HEK293 (cell line): ENCODE measurements around the gene ASIC3.

Experiments
- GLI4 ChIP-seq: fragments of 450-650 bp; formaldehyde crosslinking; IDR thresholded peaks from 2 replicates; pipeline ENCODE4 v1.5.1; 2016; ENCODE audit warnings: missing biosample characterization, missing genetic modification characterization
- HOXA7 ChIP-seq: sonication (generic); formaldehyde crosslinking; IDR thresholded peaks from 2 replicates; pipeline ENCODE4 v1.8.1; 2022; ENCODE audit warnings: missing genetic modification reagents, borderline replicate concordance
- ZBTB1 ChIP-seq: fragments of 450-650 bp; formaldehyde crosslinking; IDR thresholded peaks from 2 replicates; pipeline ENCODE4 v1.5.1; 2016; ENCODE audit warnings: missing biosample characterization, missing genetic modification characterization
- ZFP41 ChIP-seq: fragments of 450-650 bp; formaldehyde crosslinking; IDR thresholded peaks from 2 replicates; pipeline ENCODE4 v1.5.1; 2016; ENCODE audit warnings: missing biosample characterization, missing genetic modification characterization, borderline replicate concordance
- ZNF121 ChIP-seq: fragments of 450-650 bp; formaldehyde crosslinking; IDR thresholded peaks from 2 replicates; pipeline ENCODE4 v1.5.1; 2016; ENCODE audit warnings: missing biosample characterization, missing genetic modification characterization
- ZNF274 ChIP-seq, 2 experiments: fragments of 200-500 bp in 1 of 2; fragments of 450-650 bp in 1 of 2; sonication (Bioruptor generic) in 1 of 2; formaldehyde crosslinking in 1 of 2; IDR thresholded peaks; 2 replicates each; pipeline versions ENCODE4 v1.5.1 to v1.6.1; 2014 to 2016; ENCODE audit warnings: borderline replicate concordance in 1 of 2, inconsistent platforms in 1 of 2, low read length in 1 of 2, missing biosample characterization in 1 of 2, missing genetic modification characterization in 1 of 2
- ZNF514 ChIP-seq: fragments of 450-650 bp; formaldehyde crosslinking; IDR thresholded peaks from 2 replicates; pipeline ENCODE4 v1.5.1; 2016; ENCODE audit warnings: missing biosample characterization, missing genetic modification characterization
- ZNF747 ChIP-seq: fragments of 450-650 bp; formaldehyde crosslinking; IDR thresholded peaks from 2 replicates; pipeline ENCODE4 v1.5.1; 2016; ENCODE audit warnings: missing biosample characterization, missing genetic modification characterization
- ZNF785 ChIP-seq: fragments of 450-650 bp; formaldehyde crosslinking; IDR thresholded peaks from 2 replicates; pipeline ENCODE4 v1.5.1; 2016; ENCODE audit warnings: missing biosample characterization, missing genetic modification characterization
- ZSCAN5A ChIP-seq: fragments of 450-650 bp; formaldehyde crosslinking; IDR thresholded peaks from 2 replicates; pipeline ENCODE4 v1.5.1; 2016; ENCODE audit warnings: missing biosample characterization, missing genetic modification characterization
- TF ChIP-seq, protein P1 (sequence below): fragments of 450-650 bp; formaldehyde crosslinking; IDR thresholded peaks from 2 replicates; pipeline ENCODE4 v1.5.1; 2016; ENCODE audit warnings: missing biosample characterization, missing genetic modification characterization
- TF ChIP-seq, protein P2 (sequence below): fragments of 450-650 bp; formaldehyde crosslinking; IDR thresholded peaks from 2 replicates; pipeline ENCODE4 v1.5.1; 2016; ENCODE audit warnings: missing biosample characterization, missing genetic modification characterization
- TF ChIP-seq, protein P3 (sequence below): fragments of 450-650 bp; formaldehyde crosslinking; IDR thresholded peaks from 2 replicates; pipeline ENCODE4 v1.5.1; 2016; ENCODE audit warnings: missing biosample characterization, missing genetic modification characterization

GRCh38 chr7:151028948-151029501 is 19.3 kb upstream of the ASIC3 start:
- TF ChIP-seq, protein P1, sequence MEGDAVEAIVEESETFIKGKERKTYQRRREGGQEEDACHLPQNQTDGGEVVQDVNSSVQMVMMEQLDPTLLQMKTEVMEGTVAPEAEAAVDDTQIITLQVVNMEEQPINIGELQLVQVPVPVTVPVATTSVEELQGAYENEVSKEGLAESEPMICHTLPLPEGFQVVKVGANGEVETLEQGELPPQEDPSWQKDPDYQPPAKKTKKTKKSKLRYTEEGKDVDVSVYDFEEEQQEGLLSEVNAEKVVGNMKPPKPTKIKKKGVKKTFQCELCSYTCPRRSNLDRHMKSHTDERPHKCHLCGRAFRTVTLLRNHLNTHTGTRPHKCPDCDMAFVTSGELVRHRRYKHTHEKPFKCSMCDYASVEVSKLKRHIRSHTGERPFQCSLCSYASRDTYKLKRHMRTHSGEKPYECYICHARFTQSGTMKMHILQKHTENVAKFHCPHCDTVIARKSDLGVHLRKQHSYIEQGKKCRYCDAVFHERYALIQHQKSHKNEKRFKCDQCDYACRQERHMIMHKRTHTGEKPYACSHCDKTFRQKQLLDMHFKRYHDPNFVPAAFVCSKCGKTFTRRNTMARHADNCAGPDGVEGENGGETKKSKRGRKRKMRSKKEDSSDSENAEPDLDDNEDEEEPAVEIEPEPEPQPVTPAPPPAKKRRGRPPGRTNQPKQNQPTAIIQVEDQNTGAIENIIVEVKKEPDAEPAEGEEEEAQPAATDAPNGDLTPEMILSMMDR (tag by site-specific recombination): no peak
- no peak for TF ChIP-seq ZNF274 (IDR thresholded peaks at IDR 0.05; ENCODE audit: low read length)
- TF ChIP-seq ZNF274 (tag by site-specific recombination; IDR thresholded peaks at IDR 0.05; ENCODE audit: borderline replicate concordance): no peak
- no peak for TF ChIP-seq HOXA7 (CRISPR knock-in tag)
- no peak for TF ChIP-seq ZNF785 (tag by site-specific recombination)
- no peak for TF ChIP-seq GLI4 (tag by site-specific recombination)
- TF ChIP-seq, protein P2, sequence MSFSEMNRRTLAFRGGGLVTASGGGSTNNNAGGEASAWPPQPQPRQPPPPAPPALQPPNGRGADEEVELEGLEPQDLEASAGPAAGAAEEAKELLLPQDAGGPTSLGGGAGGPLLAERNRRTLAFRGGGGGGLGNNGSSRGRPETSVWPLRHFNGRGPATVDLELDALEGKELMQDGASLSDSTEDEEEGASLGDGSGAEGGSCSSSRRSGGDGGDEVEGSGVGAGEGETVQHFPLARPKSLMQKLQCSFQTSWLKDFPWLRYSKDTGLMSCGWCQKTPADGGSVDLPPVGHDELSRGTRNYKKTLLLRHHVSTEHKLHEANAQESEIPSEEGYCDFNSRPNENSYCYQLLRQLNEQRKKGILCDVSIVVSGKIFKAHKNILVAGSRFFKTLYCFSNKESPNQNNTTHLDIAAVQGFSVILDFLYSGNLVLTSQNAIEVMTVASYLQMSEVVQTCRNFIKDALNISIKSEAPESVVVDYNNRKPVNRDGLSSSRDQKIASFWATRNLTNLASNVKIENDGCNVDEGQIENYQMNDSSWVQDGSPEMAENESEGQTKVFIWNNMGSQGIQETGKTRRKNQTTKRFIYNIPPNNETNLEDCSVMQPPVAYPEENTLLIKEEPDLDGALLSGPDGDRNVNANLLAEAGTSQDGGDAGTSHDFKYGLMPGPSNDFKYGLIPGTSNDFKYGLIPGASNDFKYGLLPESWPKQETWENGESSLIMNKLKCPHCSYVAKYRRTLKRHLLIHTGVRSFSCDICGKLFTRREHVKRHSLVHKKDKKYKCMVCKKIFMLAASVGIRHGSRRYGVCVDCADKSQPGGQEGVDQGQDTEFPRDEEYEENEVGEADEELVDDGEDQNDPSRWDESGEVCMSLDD: no peak
- TF ChIP-seq ZSCAN5A (tag by site-specific recombination): no peak
- no peak for TF ChIP-seq ZBTB1 (tag by site-specific recombination)
- TF ChIP-seq, protein P3, sequence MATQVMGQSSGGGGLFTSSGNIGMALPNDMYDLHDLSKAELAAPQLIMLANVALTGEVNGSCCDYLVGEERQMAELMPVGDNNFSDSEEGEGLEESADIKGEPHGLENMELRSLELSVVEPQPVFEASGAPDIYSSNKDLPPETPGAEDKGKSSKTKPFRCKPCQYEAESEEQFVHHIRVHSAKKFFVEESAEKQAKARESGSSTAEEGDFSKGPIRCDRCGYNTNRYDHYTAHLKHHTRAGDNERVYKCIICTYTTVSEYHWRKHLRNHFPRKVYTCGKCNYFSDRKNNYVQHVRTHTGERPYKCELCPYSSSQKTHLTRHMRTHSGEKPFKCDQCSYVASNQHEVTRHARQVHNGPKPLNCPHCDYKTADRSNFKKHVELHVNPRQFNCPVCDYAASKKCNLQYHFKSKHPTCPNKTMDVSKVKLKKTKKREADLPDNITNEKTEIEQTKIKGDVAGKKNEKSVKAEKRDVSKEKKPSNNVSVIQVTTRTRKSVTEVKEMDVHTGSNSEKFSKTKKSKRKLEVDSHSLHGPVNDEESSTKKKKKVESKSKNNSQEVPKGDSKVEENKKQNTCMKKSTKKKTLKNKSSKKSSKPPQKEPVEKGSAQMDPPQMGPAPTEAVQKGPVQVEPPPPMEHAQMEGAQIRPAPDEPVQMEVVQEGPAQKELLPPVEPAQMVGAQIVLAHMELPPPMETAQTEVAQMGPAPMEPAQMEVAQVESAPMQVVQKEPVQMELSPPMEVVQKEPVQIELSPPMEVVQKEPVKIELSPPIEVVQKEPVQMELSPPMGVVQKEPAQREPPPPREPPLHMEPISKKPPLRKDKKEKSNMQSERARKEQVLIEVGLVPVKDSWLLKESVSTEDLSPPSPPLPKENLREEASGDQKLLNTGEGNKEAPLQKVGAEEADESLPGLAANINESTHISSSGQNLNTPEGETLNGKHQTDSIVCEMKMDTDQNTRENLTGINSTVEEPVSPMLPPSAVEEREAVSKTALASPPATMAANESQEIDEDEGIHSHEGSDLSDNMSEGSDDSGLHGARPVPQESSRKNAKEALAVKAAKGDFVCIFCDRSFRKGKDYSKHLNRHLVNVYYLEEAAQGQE (tag by site-specific recombination): no peak
- no peak for TF ChIP-seq ZNF514 (tag by site-specific recombination)
- TF ChIP-seq ZNF121 (tag by site-specific recombination): no peak
- no peak for TF ChIP-seq ZFP41 (tag by site-specific recombination)
- no peak for TF ChIP-seq ZNF747 (tag by site-specific recombination)
